ENCODE measurements around the gene TCF4.
A peak's percentile ranks its signal among the peaks of the same experiment; 100 is the strongest.

Gene TCF4

GRCh38 chr18:55500316-55501086 lies 87.5 kb downstream of the TCF4 start:
- H3K4me3 ChIP-seq (ENCODE audit: low read length), result no peak overlapping the region
- TF ChIP-seq, protein P1, sequence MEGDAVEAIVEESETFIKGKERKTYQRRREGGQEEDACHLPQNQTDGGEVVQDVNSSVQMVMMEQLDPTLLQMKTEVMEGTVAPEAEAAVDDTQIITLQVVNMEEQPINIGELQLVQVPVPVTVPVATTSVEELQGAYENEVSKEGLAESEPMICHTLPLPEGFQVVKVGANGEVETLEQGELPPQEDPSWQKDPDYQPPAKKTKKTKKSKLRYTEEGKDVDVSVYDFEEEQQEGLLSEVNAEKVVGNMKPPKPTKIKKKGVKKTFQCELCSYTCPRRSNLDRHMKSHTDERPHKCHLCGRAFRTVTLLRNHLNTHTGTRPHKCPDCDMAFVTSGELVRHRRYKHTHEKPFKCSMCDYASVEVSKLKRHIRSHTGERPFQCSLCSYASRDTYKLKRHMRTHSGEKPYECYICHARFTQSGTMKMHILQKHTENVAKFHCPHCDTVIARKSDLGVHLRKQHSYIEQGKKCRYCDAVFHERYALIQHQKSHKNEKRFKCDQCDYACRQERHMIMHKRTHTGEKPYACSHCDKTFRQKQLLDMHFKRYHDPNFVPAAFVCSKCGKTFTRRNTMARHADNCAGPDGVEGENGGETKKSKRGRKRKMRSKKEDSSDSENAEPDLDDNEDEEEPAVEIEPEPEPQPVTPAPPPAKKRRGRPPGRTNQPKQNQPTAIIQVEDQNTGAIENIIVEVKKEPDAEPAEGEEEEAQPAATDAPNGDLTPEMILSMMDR (conservative IDR thresholded peaks at IDR 0.05; ENCODE audit: low read depth, low read length), result no peak
- DNase-seq (ENCODE audit: low read depth), result peak; percentile 37

DNA sequence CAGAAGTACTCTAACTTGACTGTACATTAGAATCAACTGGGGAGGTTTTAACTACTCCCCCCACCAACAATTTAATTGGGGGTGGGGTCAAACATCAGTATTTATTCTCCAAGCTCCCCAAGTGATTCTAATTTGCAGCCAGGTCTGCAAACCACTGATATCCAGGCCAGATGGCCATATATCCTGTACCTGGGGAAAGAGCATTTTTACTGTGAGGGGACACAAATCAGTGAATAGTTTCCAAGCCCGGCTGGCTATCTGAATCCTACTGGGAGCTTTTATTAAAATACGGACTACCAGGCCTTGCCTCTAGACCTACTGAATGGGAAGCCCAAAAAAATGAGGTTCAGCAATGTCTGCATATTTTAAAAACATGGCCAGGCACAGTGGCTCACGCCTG lies 88.5 kb downstream of the TCF4 start:
- DNase-seq (ENCODE audit: low read depth), result no peak
- no peak overlapping the region for H3K4me3 ChIP-seq (ENCODE audit: low read length)
- TF ChIP-seq, protein P1 (conservative IDR thresholded peaks at IDR 0.05; ENCODE audit: low read depth, low read length), result no peak

DNA sequence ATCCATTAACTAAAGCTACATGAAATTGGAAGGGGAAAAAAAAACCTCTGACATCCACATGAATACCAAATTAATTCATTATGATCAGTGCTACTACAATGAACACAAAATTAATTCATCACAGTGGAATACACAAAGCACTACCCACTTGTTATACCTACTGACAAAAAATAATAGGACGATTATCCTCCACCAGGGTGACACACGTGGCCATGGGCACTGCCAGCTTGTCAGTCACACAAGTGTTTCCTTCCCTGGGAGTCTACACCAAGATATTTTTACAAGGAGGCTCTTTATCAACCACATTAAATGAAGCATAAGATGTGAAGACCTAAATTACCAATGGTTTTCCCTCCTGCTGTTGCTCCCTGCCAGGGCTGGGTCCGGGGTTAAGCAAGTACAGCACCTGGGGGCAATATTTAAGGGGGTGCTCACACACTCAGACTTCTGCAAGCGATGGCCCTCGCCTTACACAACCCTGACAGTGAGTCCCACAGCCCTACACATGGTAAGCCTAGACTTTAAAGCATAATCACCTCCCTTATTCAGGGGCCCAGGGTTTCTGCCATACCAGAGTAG lies 90.1 kb downstream of the TCF4 start:
- TF ChIP-seq, protein P1 (conservative IDR thresholded peaks at IDR 0.05; ENCODE audit: low read depth, low read length), result no peak
- no peak for DNase-seq (ENCODE audit: low read depth)
- no peak overlapping the region for H3K4me3 ChIP-seq (ENCODE audit: low read length)

DNA sequence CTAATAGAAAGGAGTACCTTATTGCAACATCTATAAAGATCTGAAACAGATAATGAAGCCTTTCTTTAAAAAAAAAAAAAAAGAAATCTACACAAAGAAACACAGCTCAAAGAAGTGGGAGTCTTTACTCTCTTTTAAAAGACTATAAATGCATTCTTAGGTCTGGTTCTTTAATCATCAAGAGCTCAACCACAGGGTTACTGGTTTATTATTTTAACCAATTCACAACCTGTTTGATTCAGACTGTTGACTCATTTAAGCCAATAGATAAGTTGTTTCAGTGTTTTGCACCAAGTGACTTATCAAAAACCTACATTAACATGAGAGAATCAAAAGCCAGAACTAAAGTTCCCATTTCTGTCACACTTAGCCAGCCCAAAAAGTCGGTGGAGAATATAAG lies 93.1 kb downstream of the TCF4 start:
- no peak for DNase-seq (ENCODE audit: low read depth)
- TF ChIP-seq, protein P1 (conservative IDR thresholded peaks at IDR 0.05; ENCODE audit: low read depth, low read length), result no peak
- H3K4me3 ChIP-seq (ENCODE audit: low read length), result no peak overlapping the region

DNA sequence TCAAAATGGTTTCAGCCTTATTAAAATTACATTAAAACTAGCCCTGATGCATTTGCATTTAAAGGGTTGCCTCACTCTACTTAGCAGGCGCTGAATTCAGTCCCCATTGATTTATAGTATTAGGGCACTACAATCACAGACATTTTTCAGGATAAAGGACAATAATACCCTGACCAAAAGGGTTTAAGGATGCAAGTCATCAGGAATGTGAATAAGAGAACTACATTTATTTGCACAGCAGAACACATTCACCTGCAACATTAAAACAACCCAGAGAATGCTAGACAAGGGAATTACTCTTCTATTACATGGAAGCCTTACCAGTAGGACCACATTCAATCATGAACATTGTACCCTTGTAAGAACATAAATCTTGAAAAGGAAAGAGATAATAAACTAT lies 93.6 kb downstream of the TCF4 start:
- DNase-seq (ENCODE audit: low read depth), result no peak
- no peak overlapping the region for H3K4me3 ChIP-seq (ENCODE audit: low read length)
- TF ChIP-seq, protein P1 (conservative IDR thresholded peaks at IDR 0.05; ENCODE audit: low read depth, low read length), result no peak

DNA sequence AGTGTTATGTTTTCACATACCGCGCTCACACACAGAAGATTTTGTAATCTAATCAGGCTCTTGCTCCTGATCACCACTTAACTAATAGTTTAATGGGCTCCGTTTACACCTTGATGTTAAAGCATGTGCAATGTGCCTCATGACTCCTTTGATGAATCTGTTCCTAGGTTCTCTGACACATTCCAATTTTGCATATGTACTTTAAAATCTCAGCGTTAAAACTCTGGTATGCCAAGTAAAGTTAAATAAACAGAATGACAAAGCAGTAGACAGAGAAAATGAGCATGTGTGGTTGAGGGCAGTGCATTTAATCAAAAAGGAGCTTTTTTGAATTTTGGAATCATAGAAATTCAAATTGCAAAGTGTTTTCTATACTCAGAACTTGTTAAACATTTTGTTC lies 96.4 kb downstream of the TCF4 start:
- DNase-seq (ENCODE audit: low read depth), result no peak
- H3K4me3 ChIP-seq (ENCODE audit: low read length), result no peak overlapping the region
- TF ChIP-seq, protein P1 (conservative IDR thresholded peaks at IDR 0.05; ENCODE audit: low read depth, low read length), result no peak
